Kidney (tissue), 14 donors: ENCODE data around the gene BTLA. TPM values are rescaled to one million over a fixed set of nuclear protein-coding genes. Genes with fewer than 3 reads are reported as not detected.
"Not testable (repeated sequence)": the region's sequence is repeated elsewhere in the genome, so short reads cannot be mapped to it uniquely, and the experiment has no call there.

ENCODE experiments used
- DNase-seq, 5 donors: peaks; one replicate each; pipeline ENCODE4 v3.0.0-alpha.2; 2013 to 2020
- FAIRE-seq: peaks from 2 replicates; lab custom pipeline; 2012; peaks lifted over from hg19 to GRCh38; lab: Jason Lieb, UNC
- H3K27ac ChIP-seq, 2 donors: one replicate each; pipeline ENCODE4 v1.7.0; 2013; ENCODE audit warnings: low read depth in 2 of 2, low read length in 2 of 2, inconsistent platforms in 1 of 2
- H3K27me3 ChIP-seq: one replicate; pipeline ENCODE4 v1.7.1; 2013; ENCODE audit warnings: low read length, inconsistent platforms; ENCODE audit not compliant: control insufficient read depth, insufficient read depth
- H3K36me3 ChIP-seq, 3 donors: one replicate each; pipeline versions ENCODE4 v1.7.0 to v1.7.1; 2013; ENCODE audit warnings: low read length in 3 of 3, control low read depth in 1 of 3, inconsistent platforms in 1 of 3; ENCODE audit not compliant: insufficient read depth in 3 of 3, control insufficient read depth in 2 of 3
- H3K4me1 ChIP-seq, 3 donors: one replicate each; pipeline versions ENCODE4 v1.7.0 to v1.7.1; 2013; ENCODE audit warnings: low read length in 3 of 3, inconsistent platforms in 1 of 3, low read depth in 1 of 3; ENCODE audit not compliant: control insufficient read depth in 2 of 3, insufficient read depth in 2 of 3
- H3K4me3 ChIP-seq, 3 donors: one replicate each; pipeline versions ENCODE4 v1.7.0 to v1.8.1; 2013; ENCODE audit warnings: low read length in 3 of 3, control low read depth in 1 of 3, inconsistent platforms in 1 of 3
- H3K9ac ChIP-seq, 3 donors: one replicate each; pipeline versions ENCODE4 v1.7.0 to v1.7.1; 2013; ENCODE audit warnings: low read length in 3 of 3, control low read depth in 1 of 3, inconsistent platforms in 1 of 3
- H3K9me3 ChIP-seq, 3 donors: one replicate each; pipeline versions ENCODE4 v1.7.0 to v1.7.1; 2013; ENCODE audit warnings: low read length in 3 of 3, control low read depth in 1 of 3, inconsistent platforms in 1 of 3; ENCODE audit not compliant: control insufficient read depth in 2 of 3, insufficient read depth in 1 of 3
- intact Hi-C: fragments of 100-400 bp; cut with DNase I; formaldehyde crosslinking; loops from one replicate; pipeline ENCODE4 v1.11.1; 2022
- polyA plus RNA-seq: library from polyadenylated mRNA; stranded (reverse); fragments of 350-450 nt; fragmentation: Illumina TruSeq; extraction: RNeasy Lipid Tissue Mini Kit (QIAGEN cat#74804); gene quantifications from one replicate; pipeline ENCODE4 v1.2.3, GENCODE V29; 2014; ENCODE audit warnings: low read depth, low replicate concordance; ENCODE audit not compliant: insufficient read depth
- total RNA-seq: library from RNA; stranded (reverse); fragmentation: NEBNext Ultra II Directional; extraction: Animal tissue kit (Norgen Biotek cat#: 25700); gene quantifications from one replicate; pipeline ENCODE4 v1.2.1, GENCODE V29; 2021
- TF ChIP-seq, protein P1 (sequence below): IDR thresholded peaks from 3 replicates; pipeline ENCODE4 v1.5.1; 2012; ENCODE audit warnings: mild to moderate bottlenecking, moderate library complexity, borderline replicate concordance; ENCODE audit not compliant: insufficient read depth; ENCODE audit errors: extremely low read depth
- donor health status: control.
- donor health status: control.
- donor health status: control.
- donor health status: control.
- donor health status: control.
- donor health status: DM: yes; HTN: yes; CAD: no.
- donor health status: Normal renal cell carcinoma (clear cell type).

The BTLA gene
- total and polyA plus RNA-seq, 2 donors from 2014 or later: 3.2 TPM; not detected in 1

DNA sequence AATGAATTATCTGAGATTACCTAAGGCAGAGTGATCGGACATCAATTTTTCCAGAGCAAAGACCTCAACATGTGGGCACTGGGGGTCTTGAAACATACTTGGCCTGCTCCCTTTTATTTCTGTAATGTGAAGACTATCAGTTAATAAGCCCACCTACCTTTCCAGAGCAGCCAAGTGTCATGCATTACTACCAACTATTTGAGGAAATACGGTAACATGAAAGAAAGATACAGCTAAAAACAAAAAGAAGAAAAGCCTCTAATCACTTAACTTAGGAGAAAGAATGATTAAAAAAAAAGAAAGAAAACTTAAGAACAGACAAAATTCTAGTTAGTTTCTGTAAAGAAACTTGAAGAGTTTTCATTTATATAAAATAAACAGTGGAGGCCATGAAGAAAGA lies 73.9 kb downstream of the BTLA start:
- no peaks in the 10 kb centered on the region for H3K36me3 ChIP-seq
- H3K4me3 ChIP-seq: no peak overlapping the region
- no peak overlapping the region for H3K27ac ChIP-seq
- H3K27me3 ChIP-seq: no peaks in the 10 kb centered on the region
- no peak for FAIRE-seq
- TF ChIP-seq, protein P1, sequence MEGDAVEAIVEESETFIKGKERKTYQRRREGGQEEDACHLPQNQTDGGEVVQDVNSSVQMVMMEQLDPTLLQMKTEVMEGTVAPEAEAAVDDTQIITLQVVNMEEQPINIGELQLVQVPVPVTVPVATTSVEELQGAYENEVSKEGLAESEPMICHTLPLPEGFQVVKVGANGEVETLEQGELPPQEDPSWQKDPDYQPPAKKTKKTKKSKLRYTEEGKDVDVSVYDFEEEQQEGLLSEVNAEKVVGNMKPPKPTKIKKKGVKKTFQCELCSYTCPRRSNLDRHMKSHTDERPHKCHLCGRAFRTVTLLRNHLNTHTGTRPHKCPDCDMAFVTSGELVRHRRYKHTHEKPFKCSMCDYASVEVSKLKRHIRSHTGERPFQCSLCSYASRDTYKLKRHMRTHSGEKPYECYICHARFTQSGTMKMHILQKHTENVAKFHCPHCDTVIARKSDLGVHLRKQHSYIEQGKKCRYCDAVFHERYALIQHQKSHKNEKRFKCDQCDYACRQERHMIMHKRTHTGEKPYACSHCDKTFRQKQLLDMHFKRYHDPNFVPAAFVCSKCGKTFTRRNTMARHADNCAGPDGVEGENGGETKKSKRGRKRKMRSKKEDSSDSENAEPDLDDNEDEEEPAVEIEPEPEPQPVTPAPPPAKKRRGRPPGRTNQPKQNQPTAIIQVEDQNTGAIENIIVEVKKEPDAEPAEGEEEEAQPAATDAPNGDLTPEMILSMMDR: no peak
- intact Hi-C loops: no loop called here
- no peak for DNase-seq
- H3K4me1 ChIP-seq: no peaks in the 10 kb centered on the region
- H3K9ac ChIP-seq: no peak overlapping the region
- H3K9me3 ChIP-seq: no peaks in the 10 kb centered on the region

DNA sequence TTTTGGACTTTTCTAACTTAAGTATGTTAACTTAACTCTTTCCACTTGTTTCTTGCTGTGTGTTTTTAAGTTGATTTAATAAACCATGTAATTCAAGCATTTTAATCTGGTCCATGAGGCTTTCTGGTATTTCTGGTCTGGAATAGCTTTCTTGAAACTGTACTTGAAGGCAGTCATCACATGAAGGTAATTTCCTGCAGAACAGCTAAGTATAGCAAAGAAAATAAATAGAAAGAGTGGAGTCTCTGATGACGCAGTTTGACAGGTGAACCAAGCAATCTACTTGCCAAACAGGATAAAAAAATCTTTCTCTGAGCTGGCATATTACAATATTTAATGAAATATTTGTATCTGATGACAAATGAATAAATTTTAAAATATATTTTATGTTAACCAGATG lies 74.9 kb downstream of the BTLA start:
- Histone ChIP-seq H3K4me1 (no peaks in the 10 kb centered on the region), H3K4me3 (no peak overlapping the region), H3K36me3 (no peaks in the 10 kb centered on the region), H3K9me3 (no peaks in the 10 kb centered on the region), H3K27ac (no peak overlapping the region), H3K9ac (no peak overlapping the region), H3K27me3 (no peaks in the 10 kb centered on the region)
- no peak for DNase-seq
- TF ChIP-seq, protein P1: no peak
- intact Hi-C loops: no loop called here
- no peak for FAIRE-seq

DNA sequence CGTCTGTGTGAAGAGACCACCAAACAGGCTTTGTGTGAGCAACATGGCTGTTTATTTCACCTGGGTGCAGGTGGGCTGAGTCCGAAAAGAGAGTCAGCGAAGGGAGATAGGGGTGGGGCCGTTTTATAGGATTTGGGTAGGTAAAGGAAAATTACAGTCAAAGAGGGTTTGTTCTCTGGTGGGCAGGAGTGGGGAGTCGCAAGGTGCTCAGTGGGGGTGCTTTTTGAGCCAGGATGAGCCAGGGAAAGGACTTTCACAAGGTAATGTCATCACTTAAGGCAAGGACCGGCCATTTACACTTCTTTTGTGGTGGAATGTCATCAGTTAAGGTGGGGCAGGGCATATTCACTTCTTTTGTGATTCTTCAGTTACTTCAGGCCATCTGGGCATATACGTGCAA lies 76.4 kb downstream of the BTLA start:
- H3K4me1 ChIP-seq, H3K27me3 ChIP-seq, H3K4me3 ChIP-seq, H3K9ac ChIP-seq, H3K9me3 ChIP-seq, H3K27ac ChIP-seq, FAIRE-seq, H3K36me3 ChIP-seq, DNase-seq, intact Hi-C loops: not testable (repeated sequence)

DNA sequence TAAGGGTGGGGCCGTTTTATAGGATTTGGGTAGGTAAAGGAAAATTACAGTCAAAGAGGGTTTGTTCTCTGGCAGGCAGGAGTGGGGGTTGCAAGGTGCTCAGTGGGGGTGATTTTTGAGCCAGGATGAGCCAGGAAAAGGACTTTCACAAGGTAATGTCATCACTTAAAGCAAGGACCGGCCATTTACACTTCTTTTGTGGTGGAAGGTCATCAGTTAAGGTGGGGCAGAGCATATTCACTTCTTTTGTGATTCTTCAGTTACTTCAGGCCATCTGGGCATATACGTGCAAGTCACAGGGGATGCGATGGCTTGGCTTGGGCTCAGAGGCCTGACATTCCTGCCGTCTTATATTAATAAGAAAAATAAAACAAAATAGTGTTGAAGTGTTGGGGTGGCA lies 80.7 kb downstream of the BTLA start:
- H3K27ac ChIP-seq, H3K36me3 ChIP-seq, H3K27me3 ChIP-seq, H3K9ac ChIP-seq, H3K4me3 ChIP-seq, intact Hi-C loops, H3K9me3 ChIP-seq, H3K4me1 ChIP-seq, FAIRE-seq, DNase-seq: not testable (repeated sequence)
